OCI-LY7 (cell line): Measurements from ENCODE around the gene CYP24A1.

Source experiments
- CTCF ChIP-seq: fragments of 200-600 bp; sonication (generic); conservative IDR thresholded peaks from 2 replicates; pipeline ENCODE4 v1.5.1; 2014; ENCODE audit warnings: mild to moderate bottlenecking, antibody characterized with exemption, low read length, moderate library complexity, mixed read lengths
- EZH2phosphoT487 ChIP-seq: fragments of 200-600 bp; sonication (generic); IDR thresholded peaks from 2 replicates; pipeline ENCODE4 v1.6.1; 2018; ENCODE audit warnings: low read depth, borderline replicate concordance, mild to moderate bottlenecking, mixed run types, antibody characterized with exemption, low read length, moderate library complexity, mixed read lengths

DNA sequence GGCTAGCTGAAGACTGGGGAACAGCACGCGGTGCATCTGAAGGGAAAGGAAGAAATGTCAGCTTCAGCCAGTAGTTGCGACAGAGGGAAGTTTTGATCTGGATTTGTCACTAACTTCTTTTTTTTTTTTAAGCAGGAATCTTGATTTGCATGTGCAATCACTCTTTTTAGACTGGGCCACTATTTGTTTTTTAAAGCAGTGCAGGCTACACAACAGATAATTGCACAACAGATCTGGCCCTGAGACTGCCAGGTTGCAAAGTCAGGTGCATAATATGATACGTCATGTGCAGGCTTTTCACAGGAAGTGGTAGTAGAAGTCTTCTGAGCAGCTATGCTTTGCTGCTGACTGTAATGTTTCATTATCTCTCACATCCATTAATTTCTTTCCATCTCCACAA, 47.6 kb upstream of the CYP24A1 start:
- TF ChIP-seq CTCF, result no peak
- no peak for TF ChIP-seq EZH2phosphoT487
